NCI-H2107 (cell line): ENCODE data around the gene CLUH.

ENCODE experiments used
- DNase-seq: peaks from one replicate; lab custom pipeline; 2025; lab: John Stamatoyannopoulos, UW

Gene CLUH

GRCh38 chr17:2711608-2712299 is at the start of gene CLUH:
CLUH (minus strand) TSS chr17:2711764; CDS start chr17:2711661, 103 bp downstream.
- DNase-seq: peak; percentile 68

- no peak for DNase-seq
These were observed 47.3 kb upstream of the CLUH start for GRCh38 chr17:2758870-2759269.

- DNase-seq: no peak
These were observed 44.5 kb upstream of the CLUH start for GRCh38 chr17:2755891-2756724.

- no peak for DNase-seq
These were observed 39.9 kb upstream of the CLUH start for GRCh38 chr17:2751491-2751890.

GRCh38 chr17:2750721-2751120 is 39.2 kb upstream of the CLUH start:
- no peak for DNase-seq

GRCh38 chr17:2749784-2750181 is 38.2 kb upstream of the CLUH start:
- no peak for DNase-seq

- DNase-seq: no peak
These were observed 37.7 kb upstream of the CLUH start, which contains the start of gene CCDC92B for GRCh38 chr17:2749058-2749783. CCDC92B (minus strand) TSS chr17:2749652; CDS start chr17:2735145, 14,507 bp downstream.

GRCh38 chr17:2745317-2746037 is 33.9 kb upstream of the CLUH start:
- DNase-seq: no peak

GRCh38 chr17:2737693-2738092 is 26.1 kb upstream of the CLUH start:
- DNase-seq: no peak

GRCh38 chr17:2736956-2737355 is 25.4 kb upstream of the CLUH start:
- DNase-seq: no peak

- DNase-seq: no peak
These were observed 24.3 kb upstream of the CLUH start for GRCh38 chr17:2735896-2736295.

- no peak for DNase-seq
These were observed 23.4 kb upstream of the CLUH start for GRCh38 chr17:2734939-2735338.

- no peak for DNase-seq
These were observed 20.2 kb upstream of the CLUH start for GRCh38 chr17:2731807-2732206.

GRCh38 chr17:2730764-2731353 is 19.3 kb upstream of the CLUH start:
- DNase-seq: no peak

- no peak for DNase-seq
These were observed 13.2 kb upstream of the CLUH start for GRCh38 chr17:2724784-2725164.

GRCh38 chr17:2723997-2724783 is 12.6 kb upstream of the CLUH start:
- no peak for DNase-seq

GRCh38 chr17:2723505-2723996 is 12.0 kb upstream of the CLUH start:
- no peak for DNase-seq

GRCh38 chr17:2722611-2723010 is 11.0 kb upstream of the CLUH start:
- DNase-seq: no peak

GRCh38 chr17:2721603-2722002 is 10.0 kb upstream of the CLUH start:
- DNase-seq: no peak

- DNase-seq: no peak
These were observed 8.3 kb upstream of the CLUH start for GRCh38 chr17:2719861-2720260.
